NCI-H2171 (cell line): ENCODE measurements around the gene ANKRD65.
"Not testable (repeated sequence)": the region's sequence is repeated elsewhere in the genome, so short reads cannot be mapped to it uniquely, and the experiment has no call there.

ENCODE experiments used
- DNase-seq: peaks from one replicate; lab custom pipeline; 2025; lab: John Stamatoyannopoulos, UW

ANKRD65 gene

DNA sequence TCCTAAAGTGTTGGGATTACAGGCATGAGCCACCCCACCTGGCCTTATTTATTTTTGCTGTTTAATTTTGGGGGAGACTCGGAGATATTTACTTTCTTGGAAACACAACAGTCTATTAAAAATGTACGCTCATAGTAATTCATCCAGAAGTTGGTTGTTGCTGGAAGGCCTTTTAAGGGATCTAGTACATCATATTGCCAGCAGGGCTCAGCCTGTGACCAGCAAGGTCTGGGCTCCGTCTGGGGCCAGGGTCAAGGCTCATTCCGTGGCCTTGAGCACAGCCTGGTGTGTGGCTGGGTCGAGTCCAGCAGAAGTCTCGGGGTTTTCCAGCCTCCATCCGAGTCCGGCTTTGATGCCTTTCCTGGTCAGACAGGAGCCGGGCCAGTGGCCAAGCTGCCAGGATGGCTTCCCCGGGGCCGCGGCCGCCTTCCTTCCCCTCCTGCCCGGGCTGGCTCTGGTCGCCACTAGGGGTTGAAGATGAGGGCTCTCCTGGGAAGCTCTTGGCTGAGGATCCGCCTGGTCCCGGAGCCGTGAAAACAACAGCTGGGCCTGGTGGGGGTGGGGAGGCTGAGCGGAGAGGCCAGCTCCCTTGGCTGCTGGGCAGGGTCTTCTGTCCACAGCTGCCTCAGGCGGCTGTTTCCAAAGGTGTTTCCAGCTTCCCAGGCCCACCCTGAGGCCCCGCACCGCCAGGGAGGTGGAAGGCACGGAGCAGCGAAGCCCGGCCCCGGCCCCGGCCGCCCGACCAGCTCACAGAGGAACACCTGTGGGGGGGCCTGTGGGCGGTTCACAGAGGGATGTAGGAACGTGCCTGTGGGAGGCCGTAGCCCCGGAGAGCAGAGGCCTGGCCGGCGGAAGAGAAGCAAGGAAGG is 9.3 kb upstream of the ANKRD65 start:
- peak; percentile 82 for DNase-seq

DNA sequence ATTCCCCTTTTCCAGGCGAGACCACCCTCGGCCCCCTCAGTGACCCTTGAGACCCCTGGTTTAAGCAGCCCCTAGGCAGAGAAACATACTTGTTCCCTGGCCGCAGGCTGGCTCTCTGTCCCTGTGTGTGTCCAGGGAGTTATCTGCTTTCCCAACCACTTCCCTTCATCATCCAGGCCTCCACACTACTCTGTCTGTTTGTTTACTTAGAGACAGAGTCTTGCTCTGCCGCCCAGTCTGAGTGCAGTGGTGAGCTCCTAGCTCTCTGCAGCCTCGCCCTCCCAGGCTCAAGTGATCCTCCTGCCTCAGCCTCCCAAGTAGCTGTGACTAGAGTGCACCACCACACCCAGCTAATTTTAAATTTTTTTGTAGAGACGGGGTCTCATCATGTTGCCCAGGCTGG is 8.6 kb upstream of the ANKRD65 start:
- no peak for DNase-seq

DNA sequence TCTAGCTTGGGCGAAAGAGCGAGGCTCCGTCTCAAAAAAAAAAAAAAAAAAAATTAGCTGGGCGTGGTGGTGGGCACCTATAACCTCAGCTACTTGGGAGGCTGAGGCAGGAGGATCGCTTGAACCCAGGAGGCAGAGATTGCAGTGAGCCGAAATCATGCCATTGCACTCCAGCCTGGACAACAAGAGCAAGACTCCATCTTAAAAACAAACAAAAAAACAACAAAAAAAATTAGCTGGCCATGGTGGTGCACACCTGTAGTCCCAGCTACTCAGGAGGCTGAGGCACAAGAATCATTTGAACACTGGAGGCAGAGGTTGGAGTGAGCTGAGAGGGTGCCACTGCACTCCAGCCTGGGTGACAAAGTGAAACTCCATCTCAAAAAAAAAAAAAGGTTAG is 7.9 kb upstream of the ANKRD65 start:
- not testable (repeated sequence) for DNase-seq

DNA sequence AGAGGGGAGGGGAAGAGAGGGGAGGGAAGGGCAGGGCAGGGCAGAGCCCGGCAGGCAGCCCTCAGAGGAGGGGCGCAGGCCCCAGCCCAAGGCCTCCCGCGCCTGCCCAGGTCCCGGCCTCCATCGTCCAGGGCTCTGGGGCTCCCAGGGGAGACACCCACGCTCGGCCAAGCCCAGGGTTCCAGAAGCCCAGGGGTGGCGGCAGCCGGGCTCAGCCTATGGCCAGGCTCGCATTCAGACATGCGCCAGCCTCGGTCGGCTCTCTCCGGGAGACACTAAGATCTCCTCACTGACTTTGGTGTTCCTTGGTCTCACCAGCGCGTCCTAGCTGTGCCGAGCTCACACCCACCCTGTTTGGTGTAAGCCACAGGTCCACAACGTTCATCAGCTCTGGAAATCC is 7.1 kb upstream of the ANKRD65 start:
- no peak for DNase-seq

DNA sequence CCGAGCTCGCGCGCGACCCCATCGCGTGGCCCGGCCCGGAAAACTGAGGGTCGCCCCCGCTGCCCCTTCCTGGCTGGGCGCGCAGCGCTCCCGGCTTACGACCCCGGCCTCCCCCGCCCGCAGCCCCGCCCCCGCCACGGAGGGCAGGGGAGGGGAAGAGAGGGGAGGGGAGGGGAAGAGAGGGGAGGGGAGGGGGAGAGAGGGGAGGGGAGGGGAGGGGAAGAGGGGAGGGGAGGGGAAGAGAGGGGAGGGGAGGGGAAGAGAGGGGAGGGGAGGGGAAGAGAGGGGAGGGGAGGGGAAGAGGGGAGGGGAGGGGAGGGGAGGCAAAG is 6.7 kb upstream of the ANKRD65 start:
- DNase-seq = no peak

DNA sequence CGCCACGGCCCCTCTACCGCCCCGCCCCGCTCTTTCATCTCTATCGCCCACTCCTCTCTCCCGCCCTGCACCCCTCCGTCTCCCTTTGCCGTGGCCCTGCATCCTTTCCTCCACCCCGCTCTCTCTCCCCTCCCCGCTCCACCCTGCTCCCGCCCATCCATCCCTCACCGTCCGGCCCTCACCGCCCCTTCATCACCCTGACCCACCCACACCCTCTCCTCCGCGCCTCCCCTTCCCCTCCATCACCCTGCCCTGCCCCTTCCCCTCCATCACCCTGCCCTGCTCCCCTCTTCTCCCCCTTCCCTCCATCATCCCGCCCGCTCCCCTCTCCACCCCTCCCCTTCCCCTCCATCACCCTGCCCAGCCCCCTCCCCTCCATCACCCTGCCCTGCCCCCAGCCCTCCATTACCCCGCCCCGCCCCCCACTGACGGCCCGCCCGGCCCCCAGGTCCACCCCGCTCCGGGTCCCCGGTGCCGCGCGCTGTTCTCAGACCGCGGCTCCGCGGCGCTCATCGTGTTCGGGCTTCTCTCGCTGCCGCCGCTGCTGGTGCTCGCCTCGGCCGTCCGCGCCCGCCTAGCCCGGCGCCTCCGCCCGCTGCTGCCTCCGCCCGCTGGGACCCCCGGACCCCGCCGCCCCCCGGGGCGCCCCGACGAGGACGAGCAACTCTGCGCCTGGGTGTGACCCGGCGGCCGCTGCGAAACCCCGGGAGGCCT is 6.2 kb upstream of the ANKRD65 start:
- peak; percentile 50 for DNase-seq

DNA sequence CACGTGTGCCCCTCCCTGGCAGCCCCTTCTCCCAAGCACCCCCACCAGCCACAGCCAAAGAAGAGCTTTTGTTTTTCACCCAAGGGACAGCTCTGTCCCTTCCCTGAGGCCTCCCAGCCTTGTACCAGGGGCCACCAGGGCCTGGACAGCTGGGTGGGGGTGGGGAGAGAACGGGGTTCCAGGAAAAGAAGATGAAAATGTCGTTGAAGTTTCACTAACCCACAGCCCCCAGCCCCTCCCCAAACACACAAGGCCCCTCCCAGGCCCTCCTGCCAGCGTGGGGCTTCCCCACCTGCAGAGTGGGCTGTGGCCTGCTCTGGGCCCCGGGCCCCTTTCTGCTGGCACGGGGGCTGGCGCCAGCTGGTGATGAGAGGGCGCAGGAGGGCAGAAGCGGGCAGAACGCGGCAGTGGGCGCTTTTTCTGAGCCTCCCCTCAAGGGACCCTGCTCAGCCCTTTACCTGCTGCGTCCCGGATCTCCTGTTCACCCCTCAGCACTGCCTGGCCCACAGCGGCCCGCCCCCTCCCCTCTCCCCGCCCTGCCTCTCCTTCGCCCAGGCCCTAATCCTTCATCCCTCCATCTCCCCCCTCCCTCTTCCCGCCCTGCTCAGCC is 5.5 kb upstream of the ANKRD65 start:
- peak; percentile 62 for DNase-seq

DNA sequence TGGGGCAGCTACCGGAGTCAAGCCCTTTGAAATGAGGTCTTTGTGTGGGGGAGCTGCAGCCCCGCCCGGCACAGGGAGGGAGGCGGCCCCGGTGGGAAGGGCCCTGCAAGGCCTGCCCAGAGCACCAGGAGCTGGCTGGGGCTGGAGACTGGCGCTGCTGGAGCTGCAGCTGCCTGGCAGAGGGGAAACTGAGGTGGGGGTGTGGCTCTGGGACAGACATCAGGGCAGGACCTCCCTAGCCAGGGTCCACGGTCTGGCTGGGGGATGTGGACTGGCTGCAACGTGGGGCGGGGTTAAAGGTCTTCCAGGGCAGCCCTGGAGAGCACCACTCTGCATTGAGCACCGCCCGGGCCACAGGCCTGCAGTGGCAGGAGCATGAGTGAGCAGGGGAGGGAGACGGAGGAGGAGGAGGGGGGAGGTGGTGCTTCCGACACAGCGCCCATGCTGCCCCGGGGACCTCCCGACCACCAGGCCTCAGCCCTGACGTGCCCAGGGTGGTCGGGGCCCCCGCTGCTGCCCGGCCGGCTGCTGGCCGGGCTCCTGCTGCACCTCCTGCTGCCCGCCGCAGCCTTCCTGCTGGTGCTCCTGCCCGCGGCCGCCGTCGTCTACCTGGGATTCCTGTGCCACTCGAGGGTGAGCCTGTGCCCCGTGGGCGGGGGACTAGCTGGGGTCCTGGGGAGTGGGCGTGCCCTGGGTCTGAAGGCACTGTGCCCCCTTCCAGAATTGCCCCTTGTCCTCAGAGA is 4.8 kb upstream of the ANKRD65 start:
- DNase-seq = peak; percentile 31

DNA sequence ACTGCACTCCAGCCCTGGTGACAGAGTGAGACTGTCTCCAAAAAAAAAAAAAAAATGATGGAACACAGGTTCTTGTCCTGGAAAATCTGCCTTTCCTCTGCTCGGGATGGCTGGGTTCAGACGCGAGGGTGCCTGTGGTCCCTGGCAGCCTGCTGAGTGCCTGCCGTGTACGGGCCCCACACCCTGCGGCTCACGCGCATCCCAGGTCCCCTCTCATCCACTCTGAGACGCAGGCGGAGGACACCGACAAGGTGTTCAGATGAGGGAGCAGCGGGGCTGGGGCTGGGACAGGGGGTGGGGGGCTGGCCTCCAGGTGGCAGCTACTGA is 4.3 kb upstream of the ANKRD65 start:
- DNase-seq = no peak

DNA sequence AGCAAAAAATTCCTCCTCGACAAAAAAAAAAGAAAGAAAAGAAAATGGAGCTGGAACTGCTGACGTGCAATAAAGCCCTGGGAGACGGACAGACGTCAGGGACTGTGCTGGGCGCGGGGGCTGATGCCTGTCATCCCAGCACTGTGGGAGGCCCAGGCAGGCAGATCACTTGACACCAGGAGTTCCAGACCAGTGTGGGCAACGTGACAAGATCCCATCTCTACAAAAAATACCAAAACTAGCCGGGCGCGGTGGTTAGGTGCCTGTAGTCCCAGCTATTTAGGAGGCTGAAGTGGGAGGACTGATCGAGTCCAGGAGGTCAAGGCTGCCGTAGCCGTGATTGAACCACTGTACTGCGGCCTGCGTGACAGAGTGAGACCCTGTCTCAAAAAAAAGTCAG is 3.6 kb upstream of the ANKRD65 start:
- DNase-seq = no peak

DNA sequence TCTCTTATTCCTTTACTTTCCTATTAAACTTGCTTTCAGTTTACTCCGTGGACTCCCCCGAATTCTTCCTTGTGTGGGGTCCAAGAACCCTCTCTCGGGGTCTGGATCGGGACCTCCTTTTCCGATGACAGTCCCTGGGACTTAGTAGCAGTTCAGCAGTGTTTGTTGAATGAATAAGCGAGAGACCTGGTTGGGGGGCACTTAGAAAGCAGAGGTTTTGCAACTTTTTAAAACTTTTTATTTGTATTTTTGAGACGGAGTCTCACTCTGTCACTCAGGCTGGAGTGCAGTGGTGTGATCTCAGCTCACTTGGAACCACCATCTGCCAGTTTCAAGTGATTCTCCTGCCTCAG is 2.1 kb upstream of the ANKRD65 start:
- no peak for DNase-seq

DNA sequence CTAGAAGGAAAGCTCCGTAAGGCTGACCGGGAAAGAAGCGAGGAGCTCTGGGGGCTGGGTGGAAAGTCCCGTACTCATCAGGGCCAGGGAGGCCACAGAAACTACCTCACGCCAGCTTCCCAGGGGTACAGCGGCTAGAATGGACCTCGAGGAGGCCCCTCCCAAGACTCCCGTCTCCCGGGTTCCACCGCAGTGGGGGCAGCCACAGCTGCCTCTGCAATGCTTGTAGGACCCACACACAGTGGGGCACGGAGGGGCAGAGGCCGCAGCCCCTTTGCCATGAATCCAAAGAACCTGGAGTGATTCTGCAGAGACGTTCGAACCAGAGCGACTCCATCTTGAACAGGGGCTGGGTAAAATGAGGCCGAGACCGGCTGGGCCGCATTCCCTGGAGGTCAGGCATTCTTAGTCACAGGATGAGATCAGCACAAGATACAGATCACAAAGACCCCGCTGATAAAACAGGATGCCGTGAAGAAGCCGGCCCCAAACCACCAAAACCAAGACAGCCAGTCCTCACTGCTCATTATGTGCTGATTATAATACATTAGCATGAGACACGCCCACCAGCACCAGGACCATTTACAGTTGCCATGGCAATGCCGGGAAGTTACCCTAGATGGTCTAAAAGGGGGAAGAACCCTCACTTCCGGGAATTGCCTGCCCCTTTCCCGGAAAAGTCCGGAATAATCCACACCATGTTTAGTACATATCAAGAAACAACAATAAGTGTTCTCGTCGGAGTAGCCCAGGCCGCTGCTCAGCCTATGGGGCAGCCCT is 1.6 kb upstream of the ANKRD65 start:
- DNase-seq = no peak

DNA sequence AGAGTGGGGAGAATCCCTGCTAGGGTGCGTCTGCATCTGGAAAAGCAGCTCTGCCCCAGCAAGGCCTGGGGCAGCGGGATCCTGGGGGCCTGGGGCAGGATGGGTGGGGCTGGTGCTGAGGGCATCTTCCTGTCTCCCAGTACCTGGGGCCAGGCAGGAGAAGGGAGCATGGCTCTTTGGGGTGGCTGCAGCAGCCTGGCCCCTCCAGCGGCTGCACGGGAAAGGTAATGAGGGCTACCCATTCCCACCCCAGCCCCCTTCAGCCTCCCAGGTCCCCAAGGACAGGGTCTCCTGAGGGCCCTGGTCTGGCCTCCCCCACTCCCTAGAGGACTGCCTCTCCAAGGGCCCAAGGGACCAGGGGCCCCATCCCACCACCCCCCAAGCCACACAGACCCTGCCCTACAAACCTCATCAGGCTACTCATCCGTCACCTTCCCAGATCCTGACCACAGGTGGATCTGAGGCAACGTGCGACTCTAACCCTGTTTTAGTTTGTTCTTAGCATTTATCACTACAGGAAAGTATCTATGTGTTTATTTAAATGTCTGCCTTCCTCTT is 910 bp upstream of the ANKRD65 start:
- no peak for DNase-seq

DNA sequence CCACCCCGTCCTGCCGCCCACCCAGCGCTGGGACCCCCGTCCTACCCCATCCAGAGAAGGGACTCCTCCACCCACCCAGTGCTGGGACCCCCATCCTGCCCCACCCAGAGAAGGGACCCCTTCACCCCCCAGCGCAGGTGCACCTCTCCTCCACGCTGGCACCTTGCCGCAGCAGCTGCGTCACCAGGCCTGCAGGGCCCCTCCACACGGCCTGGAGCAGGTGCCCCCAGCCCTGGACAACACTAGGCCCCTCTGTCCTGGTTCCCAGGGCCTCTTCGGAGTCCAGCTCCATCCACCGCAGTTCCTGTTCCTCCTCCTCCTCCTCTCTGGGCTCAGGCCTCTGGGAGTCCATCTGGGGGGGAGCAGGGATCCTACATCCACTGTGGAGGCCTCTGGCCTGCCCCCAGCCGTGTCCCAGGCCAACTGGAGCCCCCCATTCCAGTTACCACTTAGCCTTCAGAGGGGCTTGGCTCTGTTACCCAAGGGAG is 378 bp downstream of the ANKRD65 start:
- DNase-seq = no peak

DNA sequence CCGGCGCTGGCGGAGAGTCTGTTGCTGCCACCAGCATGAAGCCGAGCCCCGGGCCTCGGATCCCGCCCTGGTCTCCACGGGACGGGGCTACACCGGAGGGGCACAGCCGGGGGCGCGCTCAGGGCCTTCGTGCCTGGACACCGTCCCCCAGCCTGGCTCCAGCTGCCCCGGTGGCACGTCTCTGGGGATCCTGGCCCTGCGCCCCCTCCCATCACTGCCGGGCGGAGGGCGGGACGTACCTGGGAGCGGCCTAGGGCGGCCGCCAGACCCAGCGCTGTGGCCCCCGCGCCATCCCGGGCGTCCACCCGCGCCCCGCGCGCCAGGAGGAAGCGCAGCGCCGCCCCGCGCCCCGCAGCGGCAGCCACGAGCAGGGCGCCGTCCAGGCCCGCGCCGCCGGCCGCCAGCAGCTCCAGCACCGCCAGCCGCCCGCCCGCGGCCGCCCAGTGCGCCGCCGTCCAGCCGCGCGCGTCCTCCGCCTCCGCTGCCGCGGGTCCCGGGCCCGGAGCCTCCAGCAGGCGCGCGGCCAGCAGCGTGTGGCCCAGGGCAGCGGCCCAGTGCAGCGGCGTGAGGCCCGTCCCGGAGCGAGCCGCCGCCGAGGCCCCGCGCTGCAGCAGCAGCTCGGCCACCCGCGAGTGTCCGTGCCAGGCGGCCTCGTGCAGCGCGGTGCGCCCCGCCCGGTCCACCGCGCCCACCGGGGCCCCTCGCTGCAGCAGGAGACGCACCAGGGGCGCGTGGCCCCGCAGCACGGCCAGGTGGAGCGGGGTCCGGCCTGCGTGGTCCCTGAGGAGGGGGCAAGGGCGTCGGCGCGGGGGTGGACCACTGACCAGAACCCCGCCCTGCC is 1.0 kb downstream of the ANKRD65 start:
- DNase-seq = no peak

DNA sequence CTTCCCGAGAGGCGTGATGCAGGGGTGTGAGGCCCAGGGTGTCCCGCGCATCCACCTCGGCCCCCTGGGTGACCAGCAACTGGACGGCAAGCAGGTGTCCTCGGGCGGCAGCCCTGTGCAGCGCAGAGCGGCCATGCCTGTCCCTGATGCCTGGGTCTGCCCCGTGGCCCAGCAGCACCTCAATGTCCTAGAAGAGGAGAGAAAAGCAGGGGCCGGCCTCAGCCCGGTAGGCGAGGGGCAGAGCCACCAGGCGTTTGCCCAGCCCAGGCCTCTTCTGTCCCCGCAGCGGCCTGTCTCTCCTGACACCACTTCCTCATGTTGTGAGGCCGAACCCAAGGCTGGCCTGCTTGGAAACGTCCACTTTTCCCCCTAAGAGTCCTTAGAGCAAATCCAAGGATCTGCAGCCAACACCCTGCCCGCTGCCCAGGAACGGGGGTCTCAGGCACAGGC is 1.7 kb downstream of the ANKRD65 start:
- DNase-seq = no peak

DNA sequence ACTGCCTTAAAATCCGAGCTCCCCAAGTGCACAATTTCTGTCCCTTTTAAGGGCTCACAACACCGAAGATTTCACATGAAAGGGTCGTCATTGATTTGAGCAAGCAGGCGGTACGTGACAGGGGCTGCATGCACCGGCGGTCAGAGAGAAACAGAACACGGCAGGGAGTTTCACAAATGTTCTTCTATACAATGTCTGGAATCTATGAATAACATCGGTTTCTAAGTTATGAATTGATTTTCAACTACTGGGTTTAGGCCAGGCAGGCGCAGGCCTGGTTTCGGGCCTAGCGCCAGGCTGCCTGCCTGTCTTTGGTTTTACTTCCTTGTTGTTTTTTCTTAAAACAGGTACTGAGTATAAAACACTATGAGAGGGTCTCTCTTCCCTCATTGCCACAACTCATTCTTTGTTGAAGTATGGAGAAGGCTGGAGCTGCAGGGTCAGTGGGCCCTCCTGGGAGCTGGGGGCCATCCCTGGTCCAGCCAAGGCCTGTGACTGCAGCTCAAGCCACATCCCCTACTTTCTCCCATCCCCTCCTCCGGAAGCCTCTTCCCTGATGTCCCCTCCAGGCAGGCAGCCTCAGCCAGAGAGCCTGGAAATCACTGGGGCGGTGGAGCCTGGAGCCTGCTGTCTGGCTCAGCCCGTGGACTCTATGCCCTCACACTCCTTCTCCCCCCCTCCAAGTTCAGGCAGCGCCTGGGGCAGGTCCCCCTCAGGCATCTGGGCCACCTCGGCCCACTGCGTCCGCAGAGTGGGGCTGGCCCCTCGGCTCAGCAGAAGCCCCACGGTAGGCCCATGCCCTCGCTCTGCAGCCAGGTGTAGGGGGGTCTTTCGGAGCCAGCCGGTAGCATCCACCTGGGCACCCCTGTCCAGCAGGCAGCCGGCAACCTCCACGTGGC is 2.4 kb downstream of the ANKRD65 start:
- no peak for DNase-seq

DNA sequence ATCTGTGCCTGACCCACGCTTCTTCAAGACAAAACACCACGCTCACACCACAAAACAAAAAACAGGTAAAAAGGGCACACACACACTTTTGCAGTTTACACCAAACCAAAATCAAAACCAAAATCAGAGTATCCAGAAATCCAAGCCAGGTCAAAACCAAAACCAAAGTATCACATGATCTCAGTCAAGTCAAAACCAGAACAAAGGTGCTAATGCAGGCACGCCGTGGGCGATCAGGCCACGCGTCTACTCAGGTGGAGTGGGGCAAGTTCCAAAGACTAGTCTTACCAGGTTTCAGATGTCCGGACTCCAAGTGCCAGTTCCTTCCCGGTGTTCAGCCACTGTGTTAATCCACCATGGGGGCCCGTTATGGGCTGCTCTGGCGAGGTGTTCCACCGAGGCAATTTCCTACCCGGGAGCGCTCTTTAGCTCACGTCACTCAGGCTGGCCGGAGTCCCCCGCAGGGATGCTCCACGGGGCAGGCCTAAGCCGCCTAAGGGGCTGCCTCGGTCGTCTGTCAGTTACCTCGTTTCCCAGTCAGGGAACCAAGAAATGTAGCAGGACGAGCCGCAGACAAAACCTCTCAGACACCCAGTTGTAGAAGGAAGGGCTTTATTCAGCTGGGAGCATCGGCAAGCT is 3.1 kb downstream of the ANKRD65 start:
- not testable (repeated sequence) for DNase-seq

DNA sequence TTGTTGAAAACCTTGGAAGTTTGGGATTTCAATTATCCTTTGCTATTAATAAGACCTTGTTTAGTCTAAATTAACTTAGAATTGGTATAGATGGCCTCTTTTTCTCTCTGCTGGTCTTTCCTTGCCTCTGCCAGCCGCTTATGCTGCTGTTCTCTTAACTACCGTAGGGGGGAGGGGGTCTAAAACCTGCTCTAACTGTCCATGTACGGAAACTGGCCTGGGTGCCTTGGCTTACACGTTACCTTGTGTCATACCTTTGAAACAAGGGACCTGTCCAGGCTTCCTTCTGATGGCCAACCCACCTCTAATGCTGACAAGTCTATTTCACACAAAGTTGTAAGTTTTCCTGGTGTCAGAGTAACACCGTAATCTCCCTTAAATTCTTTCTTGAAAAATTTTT is 3.7 kb downstream of the ANKRD65 start:
- DNase-seq = not testable (repeated sequence)
